Measurements from ENCODE around the gene MRPS26.

The MRPS26 gene

DNA sequence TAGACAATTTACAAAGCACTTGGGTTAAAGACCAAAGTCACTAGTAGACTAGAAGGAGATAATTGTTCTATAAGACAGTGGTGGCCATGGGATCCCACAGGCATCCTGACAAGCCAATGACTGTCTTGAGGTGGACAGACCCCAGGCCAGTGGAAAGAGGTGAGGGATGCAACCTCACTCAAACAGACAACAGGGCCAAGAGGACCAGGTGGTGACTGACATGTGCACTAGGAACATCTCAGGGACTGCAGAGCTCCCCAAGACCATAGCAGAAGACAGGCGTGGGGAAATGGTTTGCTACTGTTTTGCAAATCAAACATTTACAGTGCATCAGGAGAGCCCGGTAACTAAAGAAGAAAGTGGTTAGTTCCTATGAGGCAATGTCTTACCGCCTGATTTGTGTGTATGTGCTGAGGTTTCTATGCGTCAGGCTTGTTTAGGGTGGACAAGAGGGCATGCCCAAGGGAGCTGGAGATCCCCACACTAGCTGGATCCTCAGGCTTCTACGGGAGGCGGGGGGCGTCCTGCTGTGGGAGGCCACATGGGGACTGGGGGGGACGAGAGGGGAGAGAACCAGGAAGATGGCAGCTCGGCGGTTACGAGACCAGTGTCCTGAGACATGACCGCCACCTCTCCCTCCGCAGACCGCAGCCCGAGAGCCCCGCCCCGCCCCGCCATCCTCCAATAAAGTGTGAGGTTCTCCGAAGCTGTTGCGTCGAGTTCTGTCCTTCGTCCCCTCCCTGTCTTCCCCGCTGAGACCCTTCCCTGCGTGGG is 623 bp upstream of the MRPS26 start:
- H4K20me1 ChIP-seq (ENCODE audit: insufficient read depth, low read length): no peaks in the 10 kb centered on the region; the same call in 1 of the 2 replicates
- peaks cover 13% of the 10 kb centered on the region for H3K4me1 ChIP-seq (ENCODE audit: low read length)
- H3K9ac ChIP-seq (ENCODE audit: low read length): peak overlapping the region; percentile 83
- H3K36me3 ChIP-seq (replicated peaks; ENCODE audit: low read depth, low read length): peaks cover 27% of the 10 kb centered on the region
- H2AFZ ChIP-seq (ENCODE audit: low read depth, low read length): peak overlapping the region; percentile 86
- H3K27ac ChIP-seq (ENCODE audit: low read length): peak overlapping the region; percentile 55
- no peaks in the 10 kb centered on the region for H3K27me3 ChIP-seq (ENCODE audit: low read depth, low read length)
- peak overlapping the region; percentile 69 for H3K4me2 ChIP-seq (ENCODE audit: low read length)
- peak overlapping the region; percentile 95 for H3K4me3 ChIP-seq (ENCODE audit: low read length)
- no peaks in the 10 kb centered on the region for H3K9me3 ChIP-seq (ENCODE audit: insufficient read depth, low read length)
- TF ChIP-seq EZH2phosphoT487 (IDR thresholded peaks at IDR 0.05; ENCODE audit: low read depth): no peak
- no peak for TF ChIP-seq CTCF (IDR thresholded peaks at IDR 0.05; ENCODE audit: low read depth, low read length)
- H3K79me2 ChIP-seq (ENCODE audit: low read length): peaks cover 21% of the 10 kb centered on the region

DNA sequence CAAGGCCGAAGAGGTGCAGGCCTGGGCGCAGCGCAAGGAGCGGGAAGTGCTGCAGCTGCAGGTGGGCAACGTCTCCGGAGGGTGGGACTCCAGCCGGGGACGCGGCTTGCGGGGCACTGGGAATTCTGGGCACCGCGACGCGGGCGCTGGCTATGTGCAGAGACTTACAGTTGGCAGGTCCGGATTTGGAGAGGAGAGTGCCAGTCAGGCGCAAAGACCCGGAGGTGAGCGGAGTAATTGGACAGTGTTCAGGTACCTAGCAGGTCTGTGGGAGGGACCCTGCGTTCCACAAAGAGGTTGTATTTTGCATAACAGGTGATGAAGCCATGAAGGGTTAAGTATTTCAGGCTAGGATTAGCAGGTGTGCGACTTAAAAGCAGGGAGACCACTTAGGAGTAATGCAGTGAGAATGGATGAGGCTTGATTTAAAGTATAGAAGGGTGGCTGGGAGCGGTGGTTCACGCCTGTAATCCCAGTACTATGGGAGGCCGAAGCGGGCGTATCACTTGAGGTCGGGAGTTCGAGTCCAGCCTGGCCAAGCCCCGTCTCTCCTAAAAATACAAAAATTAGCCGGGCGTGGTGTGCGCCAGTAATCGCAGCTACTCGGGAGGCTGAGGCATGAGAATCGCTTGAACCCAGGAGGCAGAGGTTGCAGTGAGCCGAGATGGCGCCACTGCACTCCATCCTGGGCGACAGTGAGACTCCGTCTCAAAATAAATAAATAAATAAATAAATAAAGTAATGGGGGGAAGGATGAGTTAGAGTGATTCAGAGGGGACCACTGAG is 1.0 kb downstream of the MRPS26 start:
- Histone ChIP-seq H3K4me2 (ENCODE audit: low read length) (peak overlapping the region; percentile 69), H3K9ac (ENCODE audit: low read length) (peak overlapping the region; percentile 83), H3K4me3 (ENCODE audit: low read length) (peak overlapping the region; percentile 95), H3K27ac (ENCODE audit: low read length) (peak overlapping the region; percentile 55), H3K9me3 (ENCODE audit: insufficient read depth, low read length) (no peaks in the 10 kb centered on the region), H3K27me3 (ENCODE audit: low read depth, low read length) (no peaks in the 10 kb centered on the region), H4K20me1 (ENCODE audit: insufficient read depth, low read length) (no peaks in the 10 kb centered on the region; the same call in 1 of the 2 replicates), H3K4me1 (ENCODE audit: low read length) (peaks cover 13% of the 10 kb centered on the region), H3K79me2 (ENCODE audit: low read length) (peaks cover 21% of the 10 kb centered on the region), H2AFZ (ENCODE audit: low read depth, low read length) (peak overlapping the region; percentile 85; the same call in 1 of the 2 replicates), H3K36me3 (replicated peaks; ENCODE audit: low read depth, low read length) (peaks cover 30% of the 10 kb centered on the region)
- no peak for TF ChIP-seq EZH2phosphoT487 (IDR thresholded peaks at IDR 0.05; ENCODE audit: low read depth)
- TF ChIP-seq CTCF (IDR thresholded peaks at IDR 0.05; ENCODE audit: low read depth, low read length): no peak

GRCh38 chr20:3047486-3048419 is 1.9 kb downstream of the MRPS26 start:
- H3K27ac ChIP-seq (ENCODE audit: low read length): no peak overlapping the region
- H3K4me2 ChIP-seq (ENCODE audit: low read length): peak overlapping the region; percentile 24; the same call in 1 of the 2 replicates
- no peak overlapping the region for H2AFZ ChIP-seq (ENCODE audit: low read depth, low read length)
- no peak for TF ChIP-seq EZH2phosphoT487 (IDR thresholded peaks at IDR 0.05; ENCODE audit: low read depth)
- no peak for TF ChIP-seq CTCF (IDR thresholded peaks at IDR 0.05; ENCODE audit: low read depth, low read length)
- peaks cover 21% of the 10 kb centered on the region for H3K79me2 ChIP-seq (ENCODE audit: low read length)
- H3K4me1 ChIP-seq (ENCODE audit: low read length): peaks cover 13% of the 10 kb centered on the region
- no peak overlapping the region for H3K4me3 ChIP-seq (ENCODE audit: low read length)
- no peak overlapping the region for H3K9ac ChIP-seq (ENCODE audit: low read length)
- no peaks in the 10 kb centered on the region; the same call in 1 of the 2 replicates for H4K20me1 ChIP-seq (ENCODE audit: insufficient read depth, low read length)
- peaks cover 30% of the 10 kb centered on the region for H3K36me3 ChIP-seq (replicated peaks; ENCODE audit: low read depth, low read length)
- H3K27me3 ChIP-seq (ENCODE audit: low read depth, low read length): no peaks in the 10 kb centered on the region
- H3K9me3 ChIP-seq (ENCODE audit: insufficient read depth, low read length): no peaks in the 10 kb centered on the region
